H1 (cell line): Measurements from ENCODE around the gene ROBO4. TPM values are rescaled to one million over a fixed set of nuclear protein-coding genes. Genes with fewer than 3 reads are reported as not detected.

Source experiments
- CTCF ChIA-PET: fragments of 300-600 bp; sonication (Branson Sonifier 250); formaldehyde crosslinking; loops from one replicate; lab custom pipeline; 2021; ENCODE audit not compliant: partially characterized antibody; lab: Charles Lee
- POLR2A ChIA-PET: fragments of 300-600 bp; sonication (Branson Sonifier 250); formaldehyde crosslinking; loops from one replicate; lab custom pipeline; 2021; ENCODE audit warnings: inconsistent platforms; ENCODE audit not compliant: partially characterized antibody; lab: Charles Lee
- DNase-seq, 2 experiments: peaks; one replicate each; pipeline versions ENCODE4 v3.0.0 to v3.0.0-alpha.2; 2010 to 2022; ENCODE audit warnings: low spot score in 2 of 2, low read depth in 1 of 2, mixed read lengths in 1 of 2
- FAIRE-seq: peaks from 2 replicates; lab custom pipeline; 2011; peaks lifted over from hg19 to GRCh38; lab: Jason Lieb, UNC
- H2AFZ ChIP-seq: 2 replicates; pipeline ENCODE4 v1.8.1; 2012; ENCODE audit warnings: low read length, inconsistent platforms
- H2AK5ac ChIP-seq: 2 replicates; pipeline ENCODE4 v1.6.1; 2013; ENCODE audit warnings: low read depth, low read length
- H2BK120ac ChIP-seq: replicated peaks from 2 replicates; pipeline ENCODE3; 2013; ENCODE audit warnings: low read depth, low read length, inconsistent platforms
- H2BK12ac ChIP-seq: 2 replicates; pipeline ENCODE4 v1.6.1; 2013; ENCODE audit warnings: low read depth, low read length
- H2BK15ac ChIP-seq: 2 replicates; pipeline ENCODE4 v1.6.1; 2013; ENCODE audit warnings: low read length
- H2BK20ac ChIP-seq: 2 replicates; pipeline ENCODE4 v1.6.1; 2013; ENCODE audit warnings: low read length
- H2BK5ac ChIP-seq: 2 replicates; pipeline ENCODE4 v1.6.1; 2013; ENCODE audit warnings: low read depth, low read length
- H3K14ac ChIP-seq: 2 replicates; pipeline ENCODE4 v1.6.1; 2013; ENCODE audit warnings: inconsistent platforms; ENCODE audit not compliant: insufficient read length
- H3K18ac ChIP-seq: 2 replicates; pipeline ENCODE4 v1.6.1; 2013; ENCODE audit warnings: low read length; ENCODE audit errors: extremely low read depth
- H3K23ac ChIP-seq: 2 replicates; pipeline ENCODE4 v1.6.1; 2013; ENCODE audit warnings: inconsistent platforms; ENCODE audit not compliant: insufficient read length
- H3K23me2 ChIP-seq: 2 replicates; pipeline ENCODE4 v1.6.1; 2013; ENCODE audit warnings: low read depth, low read length
- H3K27ac ChIP-seq: 2 replicates; pipeline ENCODE4 v1.6.1; 2011; ENCODE audit warnings: low read depth, low read length, inconsistent platforms
- H3K27me3 ChIP-seq, 4 experiments: replicated peaks in 1 of 4; 1 replicate in 1 of 4; 2 replicates in 3 of 4; pipeline versions ENCODE4 v1.6.1 to v1.8.1; 2011 to 2013; ENCODE audit warnings: low read length in 3 of 4, mild to moderate bottlenecking in 3 of 4, inconsistent platforms in 2 of 4, mixed read lengths in 2 of 4, moderate library complexity in 1 of 4; ENCODE audit not compliant: control insufficient read depth in 3 of 4, insufficient read depth in 3 of 4; ENCODE audit errors: extremely low read depth in 1 of 4
- H3K36me3 ChIP-seq, 4 experiments: 2 replicates each; pipeline versions ENCODE4 v1.6.1 to v1.8.1; 2011 to 2013; ENCODE audit warnings: mild to moderate bottlenecking in 4 of 4, low read length in 3 of 4, moderate library complexity in 2 of 4, control low read depth in 1 of 4, inconsistent platforms in 1 of 4; ENCODE audit not compliant: insufficient read depth in 4 of 4, control insufficient read depth in 2 of 4
- H3K4ac ChIP-seq: replicated peaks from 2 replicates; pipeline ENCODE3; 2013; ENCODE audit warnings: low read length, low read depth, mixed read lengths, inconsistent platforms; ENCODE audit not compliant: insufficient read length
- H3K4me1 ChIP-seq, 4 experiments: replicated peaks in 1 of 4; 1 replicate in 1 of 4; 2 replicates in 3 of 4; pipeline versions ENCODE4 v1.6.1 to v1.8.1; 2011 to 2013; ENCODE audit warnings: low read length in 3 of 4, inconsistent platforms in 2 of 4, mixed read lengths in 1 of 4; ENCODE audit not compliant: insufficient read depth in 4 of 4, control insufficient read depth in 3 of 4
- H3K4me2 ChIP-seq, 2 experiments: 2 replicates each; pipeline versions ENCODE4 v1.6.1 to v1.8.1; 2011 to 2013; ENCODE audit warnings: low read depth in 2 of 2, low read length in 2 of 2, control low read depth in 1 of 2, inconsistent platforms in 1 of 2, mild to moderate bottlenecking in 1 of 2; ENCODE audit not compliant: insufficient read depth in 1 of 2
- H3K4me3 ChIP-seq, 4 experiments: fragments of 200-600, 300-600 bp in 1 of 4; sonication (generic), shearing (Covaris generic), sonication (Bioruptor Twin) in 1 of 4; 2 replicates each; pipeline versions ENCODE4 v1.5.1 to v1.8.1; 2011 to 2016; ENCODE audit warnings: low read length in 4 of 4, low read depth in 3 of 4, control low read depth in 2 of 4, inconsistent platforms in 2 of 4, mild to moderate bottlenecking in 2 of 4, mixed read lengths in 1 of 4, moderate library complexity in 1 of 4; ENCODE audit not compliant: insufficient read depth in 2 of 4; ENCODE audit errors: extremely low read depth in 1 of 4
- H3K56ac ChIP-seq: replicated peaks from 2 replicates; pipeline ENCODE3; 2013; ENCODE audit warnings: low read depth, mild to moderate bottlenecking, mixed read lengths, low read length, inconsistent platforms; ENCODE audit not compliant: insufficient read length
- H3K79me1 ChIP-seq: 2 replicates; pipeline ENCODE4 v1.6.1; 2013; ENCODE audit warnings: low read depth, low read length, control low read depth
- H3K79me2 ChIP-seq, 2 experiments: 2 replicates each; pipeline versions ENCODE4 v1.6.1 to v1.8.1; 2012 to 2013; ENCODE audit warnings: low read length in 2 of 2, mild to moderate bottlenecking in 2 of 2, inconsistent platforms in 1 of 2; ENCODE audit not compliant: insufficient read depth in 2 of 2, control insufficient read depth in 1 of 2
- H3K9ac ChIP-seq, 4 experiments: replicated peaks in 1 of 4; 1 replicate in 1 of 4; 2 replicates in 3 of 4; pipeline versions ENCODE4 v1.6.1 to v1.8.1; 2011 to 2013; ENCODE audit warnings: low read depth in 3 of 4, low read length in 3 of 4, control low read depth in 2 of 4, mild to moderate bottlenecking in 2 of 4, moderate library complexity in 2 of 4, inconsistent platforms in 1 of 4; ENCODE audit errors: extremely low read depth in 1 of 4
- H3K9me3 ChIP-seq, 2 experiments: 2 replicates each; pipeline versions ENCODE4 v1.6.1 to v1.8.1; 2012 to 2013; ENCODE audit warnings: mild to moderate bottlenecking in 2 of 2, moderate library complexity in 2 of 2, control low read depth in 1 of 2, inconsistent platforms in 1 of 2, low read depth in 1 of 2, low read length in 1 of 2, mixed read lengths in 1 of 2; ENCODE audit not compliant: insufficient read depth in 2 of 2
- H4K20me1 ChIP-seq, 2 experiments: replicated peaks in 1 of 2; 2 replicates each; pipeline versions ENCODE3 to v1.8.1; 2011 to 2013; ENCODE audit warnings: inconsistent platforms in 2 of 2, low read length in 2 of 2, mild to moderate bottlenecking in 1 of 2; ENCODE audit not compliant: insufficient read depth in 2 of 2, control insufficient read depth in 1 of 2
- H4K5ac ChIP-seq: 2 replicates; pipeline ENCODE4 v1.6.1; 2013; ENCODE audit warnings: low read length, low read depth, mixed read lengths, inconsistent platforms; ENCODE audit not compliant: insufficient read length
- H4K8ac ChIP-seq: 2 replicates; pipeline ENCODE4 v1.8.0; 2013; ENCODE audit warnings: mild to moderate bottlenecking, moderate library complexity, low read length, inconsistent platforms; ENCODE audit not compliant: insufficient read depth; ENCODE audit errors: extremely low read depth
- H4K91ac ChIP-seq: replicated peaks from 2 replicates; pipeline ENCODE3; 2013; ENCODE audit warnings: low read length, mixed read lengths, inconsistent platforms; ENCODE audit not compliant: insufficient read length
- ATF3 ChIP-seq: IDR thresholded peaks from 2 replicates; pipeline ENCODE4 v1.6.1; 2011; ENCODE audit warnings: low read depth, mild to moderate bottlenecking, low read length; ENCODE audit not compliant: insufficient read depth
- CBX8 ChIP-seq: fragments of 300-800, 300-1000 bp; sonication (generic); IDR thresholded peaks from 2 replicates; pipeline ENCODE4 v1.7.1; 2016; ENCODE audit warnings: low read depth, low read length, borderline replicate concordance
- JUND ChIP-seq: IDR thresholded peaks from 2 replicates; pipeline ENCODE4 v1.6.1; 2011; ENCODE audit warnings: mild to moderate bottlenecking, improper control_type of control experiment, low read length
- KDM5A ChIP-seq: fragments of 200-600 bp; IDR thresholded peaks from 2 replicates; pipeline ENCODE4 v1.7.1; 2012; ENCODE audit warnings: mild to moderate bottlenecking, low read length, inconsistent platforms, mixed read lengths
- POLR2A ChIP-seq, 2 experiments: IDR thresholded peaks; 1 replicate in 1 of 2; 2 replicates in 1 of 2; pipeline ENCODE4 v1.6.1; 2011; ENCODE audit warnings: low read depth in 2 of 2, low read length in 2 of 2, mild to moderate bottlenecking in 2 of 2; ENCODE audit errors: control extremely low read depth in 1 of 2
- RXRA ChIP-seq: IDR thresholded peaks from 2 replicates; pipeline ENCODE4 v1.6.1; 2011; ENCODE audit warnings: low read depth, mild to moderate bottlenecking, low read length, moderate library complexity; ENCODE audit not compliant: insufficient read depth
- SIX5 ChIP-seq: IDR thresholded peaks from 2 replicates; pipeline ENCODE4 v1.6.1; 2011; ENCODE audit warnings: mild to moderate bottlenecking, low read depth, low read length
- SP1 ChIP-seq: IDR thresholded peaks from 2 replicates; pipeline ENCODE4 v1.6.1; 2011; ENCODE audit warnings: low read depth, low read length
- ZNF274 ChIP-seq: IDR thresholded peaks from 2 replicates; pipeline ENCODE4 v1.7.0; 2012; ENCODE audit warnings: low read length, borderline replicate concordance; ENCODE audit errors: extremely low read depth
- polyA plus RNA-seq, 7 experiments: library from polyadenylated mRNA; depleted of rRNA in 3 of 7; stranded (reverse) in 5 of 7; unstranded in 2 of 7; fragments of >200 nt in 5 of 7; fragments of 200-250 nt in 2 of 7; gene quantifications; 1 replicate in 5 of 7; 2 replicates in 1 of 7; 4 replicates in 1 of 7; pipeline versions ENCODE4 v1.2.1 to v1.2.3, GENCODE V29; 2011 to 2013; ENCODE audit warnings: missing spikeins in 2 of 7, mixed read lengths in 2 of 7
- total RNA-seq: library from RNA; stranded (reverse); fragmentation: NEBNext Ultra II Directional; extraction: Animal tissue kit (Norgen Biotek cat#: 25700); gene quantifications from 2 replicates; pipeline ENCODE4 v1.2.1, GENCODE V29; 2021

Gene ROBO4
- total and polyA plus RNA-seq, 2 of the 8 experiments (the other 6 are each of a cell fraction or from before 2014, with no cell fraction given), result 0.03 TPM; not detected in 1

- Histone ChIP-seq H3K56ac (no peak overlapping the region), H3K23ac (no peak overlapping the region), H2BK12ac (no peak overlapping the region), H2BK20ac (no peak overlapping the region), H3K79me2 (no peaks in the 10 kb centered on the region), H2BK5ac (no peak overlapping the region), H2BK15ac (no peak overlapping the region), H3K79me1 (no peaks in the 10 kb centered on the region), H2AK5ac (no peak overlapping the region), H3K4me3 (no peak overlapping the region), H3K27me3 (peaks cover 2 to 25% (median 19%) of the 10 kb centered on the region in 4 experiments), H2AFZ (no peak overlapping the region), H3K4me2 (no peak overlapping the region), H3K18ac (no peak overlapping the region), H3K36me3 (no peaks in the 10 kb centered on the region), H4K5ac (no peak overlapping the region), H4K8ac (no peak overlapping the region), H2BK120ac (no peak overlapping the region), H3K9me3 (peaks cover 0 to 8% of the 10 kb centered on the region in 2 experiments; a peak in 2 of 4 replicates), H4K20me1 (no peaks in the 10 kb centered on the region), H3K27ac (no peak overlapping the region), H3K14ac (no peak overlapping the region), H3K4me1 (peaks cover 0 to 4% (median 2%) of the 10 kb centered on the region in 4 experiments; a peak in 3 of 7 replicates), H3K4ac (no peak overlapping the region), H3K23me2 (peaks cover 5% of the 10 kb centered on the region), H4K91ac (no peak overlapping the region), H3K9ac (no peak overlapping the region)
- FAIRE-seq (no peak), DNase-seq (no peak)
- POLR2A ChIA-PET, result no interaction called here
- CTCF ChIA-PET, result interaction anchor here (0.8 to 1.9 kb wide), 4 partner anchors 18 to 79 kb away, joined by 3 to 6 read pairs (median 4); no protein-coding TSS in a partner anchor
- TF ChIP-seq POLR2A (IDR thresholded peaks at IDR 0.05; ENCODE audit: control extremely low read depth in 1 of 2, low read depth in 2 of 2, low read length in 2 of 2) (no peak), SP1 (no peak), KDM5A (no peak), CBX8 (no peak), ATF3 (no peak), SIX5 (no peak), RXRA (no peak), JUND (no peak), ZNF274 (no peak)
Observed at GRCh38 chr11:124916370-124916710, 18.7 kb upstream of the ROBO4 start.
